ENCODE results near the gene B3GNT2.

B3GNT2 gene

GRCh38 chr2:62197011-62197924, 1.4 kb downstream of the B3GNT2 start:
- Histone ChIP-seq H3K9me3 (ENCODE audit: control insufficient read depth, insufficient read depth, low read depth, low read length) (no peaks in the 10 kb centered on the region), H3K36me3 (ENCODE audit: control insufficient read depth in 2 of 2, insufficient read depth in 1 of 2, low read length in 2 of 2) (no peaks in the 10 kb centered on the region), H3K4me1 (ENCODE audit: control insufficient read depth, insufficient read depth, low read length) (peaks cover 12% of the 10 kb centered on the region), H3K27ac (ENCODE audit: extremely low read depth, low read depth, low read length) (peak overlapping the region; percentile 21; the same call in 1 of the 2 replicates), H3K4me3 (ENCODE audit: low read depth, low read length) (peak overlapping the region; percentile 94)
- ChIA-PET POLR2A (interaction anchor here (0.5 to 1.2 kb wide), 3 partner anchors 34 to 260 kb away, joined by 3 read pairs; no protein-coding TSS in a partner anchor), CTCF (no interaction called here)
- TF ChIP-seq ZNF311 (tag by site-specific recombination; IDR thresholded peaks at IDR 0.05; ENCODE audit: borderline replicate concordance) (no peak), ZNF23 (tag by site-specific recombination; IDR thresholded peaks at IDR 0.05; ENCODE audit: borderline replicate concordance) (no peak), BCL11B (tag by site-specific recombination; IDR thresholded peaks at IDR 0.05; ENCODE audit: low read depth) (no peak), PRDM10 (tag by site-specific recombination; IDR thresholded peaks at IDR 0.05) (peak; percentile 39), SCRT2 (tag by site-specific recombination; IDR thresholded peaks at IDR 0.05) (peak; percentile 32; the same call in 1 of the 2 replicates), KLF8 (tag by site-specific recombination; IDR thresholded peaks at IDR 0.05) (0 out of 2 replicates have a peak, but pooled peaks have one; percentile 20), ZNF18 (tag by site-specific recombination; IDR thresholded peaks at IDR 0.05) (no peak), CTCF (tag by site-specific recombination; IDR thresholded peaks at IDR 0.05) (peak; percentile 60), ZFP3 (tag by site-specific recombination; IDR thresholded peaks at IDR 0.05; ENCODE audit: low read depth) (no peak), HOXA7 (CRISPR knock-in tag; IDR thresholded peaks at IDR 0.05; ENCODE audit: borderline replicate concordance) (no peak), ZNF37A (tag by site-specific recombination; IDR thresholded peaks at IDR 0.05) (no peak), ZNF302 (tag by site-specific recombination; IDR thresholded peaks at IDR 0.05; ENCODE audit: low read depth) (no peak), INSM2 (tag by site-specific recombination; IDR thresholded peaks at IDR 0.05) (no peak), ZBTB11 (tag by site-specific recombination; conservative IDR thresholded peaks at IDR 0.05; ENCODE audit: low read depth) (no peak), ZNF792 (tag by site-specific recombination; IDR thresholded peaks at IDR 0.05) (no peak), ZNF26 (tag by site-specific recombination; IDR thresholded peaks at IDR 0.05) (no peak), ZNF654 (tag by site-specific recombination; IDR thresholded peaks at IDR 0.05; ENCODE audit: low read depth) (no peak), ZNF426 (tag by site-specific recombination; IDR thresholded peaks at IDR 0.05) (no peak), ZNF473 (tag by site-specific recombination; IDR thresholded peaks at IDR 0.05) (no peak), ZNF560 (tag by site-specific recombination; IDR thresholded peaks at IDR 0.05; ENCODE audit: borderline replicate concordance) (no peak), ZSCAN4 (tag by site-specific recombination; IDR thresholded peaks at IDR 0.05) (no peak)
